ENCODE results near the gene CLSTN2.

Gene CLSTN2

DNA sequence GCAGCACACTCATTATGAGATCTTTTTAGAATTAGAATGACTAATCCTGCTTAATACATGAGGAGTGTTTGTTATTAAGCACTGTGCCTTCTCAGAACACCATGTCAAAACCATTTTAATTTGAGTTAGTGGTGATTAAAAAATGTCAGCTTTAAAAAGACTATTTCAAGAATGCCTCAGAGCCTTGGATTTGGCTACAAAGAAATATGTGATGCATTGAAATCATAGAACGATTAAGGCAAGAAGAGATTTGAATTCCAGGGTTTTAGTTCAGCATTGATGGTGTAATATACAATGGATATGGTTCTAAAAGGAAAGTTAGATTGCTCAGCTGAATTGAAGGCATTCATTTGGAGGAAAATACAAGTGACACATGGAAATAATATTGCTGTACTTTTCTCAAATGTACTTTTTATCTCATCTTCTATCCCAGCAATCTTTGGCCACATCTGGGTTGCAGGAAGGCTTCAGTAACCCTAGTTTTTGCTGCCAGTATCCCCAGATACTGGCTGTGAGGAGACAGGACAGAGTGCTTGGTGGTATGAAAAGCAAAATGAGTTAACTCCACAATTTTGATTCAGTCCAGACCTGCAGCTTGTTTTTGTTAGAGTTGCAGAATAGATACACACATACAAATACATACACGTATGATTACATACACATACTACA lies 303.8 kb downstream of the CLSTN2 start:
- DNase-seq (ENCODE audit: low spot score) = no peak

- no peak for DNase-seq (ENCODE audit: low spot score)
Measured at GRCh38 chr3:140242818-140243276, 307.9 kb downstream of the CLSTN2 start.

- DNase-seq (ENCODE audit: low spot score) = no peak
Measured at GRCh38 chr3:140243575-140243974, 308.6 kb downstream of the CLSTN2 start.

- DNase-seq (ENCODE audit: low spot score) = no peak
Measured at GRCh38 chr3:140244893-140245292, 309.9 kb downstream of the CLSTN2 start.

GRCh38 chr3:140246578-140246977 lies 311.6 kb downstream of the CLSTN2 start:
- DNase-seq (ENCODE audit: low spot score) = no peak

GRCh38 chr3:140247775-140248174 lies 312.8 kb downstream of the CLSTN2 start:
- DNase-seq (ENCODE audit: low spot score) = no peak

GRCh38 chr3:140249188-140249587 lies 314.2 kb downstream of the CLSTN2 start:
- no peak for DNase-seq (ENCODE audit: low spot score)

DNA sequence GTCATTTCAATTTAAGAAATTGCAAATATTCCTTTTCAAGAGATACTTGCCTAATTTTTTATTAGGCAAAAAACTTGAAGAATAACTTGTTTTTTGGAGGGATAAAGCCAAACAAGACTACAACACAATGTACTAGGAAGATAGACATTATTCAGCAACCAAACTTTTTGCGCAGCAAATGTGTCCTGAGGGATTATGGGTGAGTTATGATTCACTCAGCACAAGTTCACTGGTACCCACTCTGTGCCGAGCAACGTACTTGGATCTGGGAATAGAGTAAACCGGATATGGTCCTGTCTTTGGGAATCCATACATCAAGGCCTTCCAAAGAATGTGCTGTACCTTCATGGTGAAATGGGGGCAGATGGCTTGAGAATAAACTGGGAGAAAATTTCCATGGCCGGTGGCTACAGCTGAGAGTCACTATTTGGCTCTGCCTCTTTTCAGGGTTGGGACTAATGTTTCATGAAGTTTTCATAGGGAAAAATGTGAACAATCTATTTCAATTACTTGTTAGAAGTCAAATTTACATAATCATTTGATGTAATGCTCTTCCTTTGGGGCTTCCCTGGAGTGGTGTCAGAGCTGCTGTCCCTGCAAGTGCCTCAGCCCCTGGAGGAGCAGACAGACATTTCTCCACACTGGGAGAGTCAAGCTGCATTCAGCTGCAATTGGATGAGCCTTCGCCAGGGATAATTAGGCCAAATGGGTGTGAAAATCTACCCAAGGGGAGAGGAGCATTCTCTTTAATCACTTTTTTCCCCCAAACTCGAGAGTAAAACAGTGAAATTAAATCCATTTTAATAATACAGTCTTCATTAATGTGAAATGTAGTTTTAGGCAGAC lies 315.2 kb downstream of the CLSTN2 start:
- no peak for DNase-seq (ENCODE audit: low spot score)

DNA sequence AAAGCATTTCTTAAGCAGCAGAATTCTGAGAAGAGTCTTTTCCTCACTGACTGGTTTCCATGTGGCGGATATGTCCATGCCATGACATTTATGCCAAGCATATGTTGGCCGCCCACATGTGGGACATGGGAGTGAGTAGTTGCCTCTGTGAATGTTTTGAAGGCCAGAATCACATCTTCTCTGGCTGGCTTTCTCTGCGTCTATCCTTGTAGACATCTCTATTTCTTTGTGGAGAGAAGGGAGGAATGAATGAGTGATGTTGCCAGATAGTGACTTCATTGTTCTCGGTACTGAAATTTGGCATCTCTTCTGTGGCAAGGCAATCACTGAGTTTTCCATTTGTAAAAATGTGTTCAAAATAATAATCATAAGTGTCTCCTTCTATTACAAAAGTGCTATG lies 316.0 kb downstream of the CLSTN2 start:
- DNase-seq (ENCODE audit: low spot score) = no peak

DNA sequence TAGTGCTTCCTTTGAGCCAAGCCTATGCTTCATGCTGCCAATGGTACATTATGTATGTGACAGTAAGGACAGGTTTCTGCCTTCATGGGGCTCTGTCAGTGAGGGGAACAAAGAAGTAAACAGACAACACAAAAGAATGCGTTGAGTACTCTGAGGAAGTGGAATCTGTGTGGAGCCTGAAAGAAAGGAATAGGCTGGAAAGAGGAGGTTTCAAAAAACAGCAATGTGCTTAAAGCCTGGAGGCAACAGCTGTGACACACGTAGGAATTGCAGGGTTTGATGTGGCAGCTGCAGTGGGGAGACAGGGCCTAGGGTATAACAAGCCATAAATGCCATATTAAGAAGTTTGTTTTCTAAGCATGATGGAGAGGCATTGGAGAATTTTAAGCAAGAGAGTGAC lies 316.7 kb downstream of the CLSTN2 start:
- no peak for DNase-seq (ENCODE audit: low spot score)

DNA sequence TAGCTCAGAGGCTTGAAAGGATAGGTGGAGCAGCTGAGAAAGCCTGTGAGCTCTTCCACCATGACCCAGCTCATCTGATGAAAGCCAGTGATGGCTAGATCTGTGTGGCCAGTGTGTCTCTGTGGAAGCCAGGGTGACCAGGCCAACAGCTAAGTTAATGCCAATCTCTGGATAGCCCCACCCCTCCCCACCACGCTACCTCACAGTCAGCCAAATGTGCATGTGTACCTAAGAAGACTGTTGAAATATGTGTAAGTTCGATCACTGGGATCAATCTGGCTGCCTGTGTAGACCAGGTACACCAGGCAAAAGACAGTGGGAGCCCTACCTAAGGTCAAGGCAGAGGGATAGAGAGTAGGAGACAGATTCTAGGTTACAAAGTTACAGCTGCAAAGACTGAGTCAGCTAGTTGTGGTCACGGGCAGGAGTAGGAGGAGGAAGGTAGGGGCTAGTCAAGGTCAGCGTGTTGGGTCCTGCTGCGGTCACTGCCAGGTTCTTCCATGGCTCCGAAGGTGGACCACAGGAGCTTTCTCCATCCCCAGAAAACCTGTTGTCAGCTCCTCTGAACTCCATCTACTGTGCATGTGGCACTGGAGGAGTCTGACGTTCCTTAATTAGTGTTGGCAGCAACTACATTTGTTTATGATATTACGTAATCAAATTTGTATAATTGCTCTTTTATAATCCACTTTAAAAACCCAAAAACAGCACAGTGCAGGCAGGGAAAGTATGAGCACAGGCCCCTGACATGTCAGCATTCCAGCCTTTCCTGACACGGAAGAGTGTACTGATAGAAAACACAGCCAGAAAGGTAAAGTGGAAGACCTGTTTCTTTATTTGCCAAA lies 318.0 kb downstream of the CLSTN2 start:
- DNase-seq (ENCODE audit: low spot score) = no peak

- no peak for DNase-seq (ENCODE audit: low spot score)
Measured at GRCh38 chr3:140258222-140258724, 323.3 kb downstream of the CLSTN2 start.

DNA sequence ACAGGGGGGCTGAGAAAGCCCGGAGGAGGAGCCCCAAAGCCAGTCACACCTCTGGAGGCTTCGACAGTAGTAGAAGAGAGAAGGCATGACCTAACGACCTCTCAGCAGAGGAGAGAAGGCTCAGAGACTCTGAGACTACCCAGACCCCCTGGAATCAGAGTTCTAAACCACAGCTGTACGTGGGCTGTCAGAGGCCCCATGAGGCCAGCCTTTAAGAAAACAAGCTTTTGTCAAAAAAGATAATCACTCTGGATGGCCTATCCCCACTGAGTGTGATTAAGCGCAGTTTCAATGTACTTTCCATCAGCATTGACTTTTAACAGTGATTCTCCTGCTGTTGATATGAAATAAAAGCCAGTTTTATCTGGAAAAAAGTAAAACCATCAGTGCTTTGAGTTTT lies 330.3 kb downstream of the CLSTN2 start:
- DNase-seq (ENCODE audit: low spot score) = no peak

GRCh38 chr3:140268103-140268502 lies 333.1 kb downstream of the CLSTN2 start:
- no peak for DNase-seq (ENCODE audit: low spot score)

DNA sequence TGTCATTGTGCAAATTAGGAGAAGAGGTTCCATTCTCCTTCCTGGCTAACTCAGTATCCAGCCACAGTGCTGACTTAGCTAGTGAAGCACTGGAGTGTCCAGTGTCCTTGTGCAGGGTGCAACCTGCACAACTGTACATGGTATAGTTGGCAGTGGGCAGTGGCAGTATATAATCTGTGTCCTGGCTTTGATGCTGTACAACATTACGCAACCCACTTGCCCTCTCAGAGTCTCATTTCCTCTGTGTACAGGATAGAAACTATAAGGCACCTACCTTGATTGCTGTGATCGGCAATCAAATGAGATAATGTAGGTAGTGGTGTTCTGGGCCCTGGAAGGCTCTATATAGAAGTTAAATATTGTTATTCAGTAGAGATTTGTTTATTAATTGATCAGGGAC lies 333.6 kb downstream of the CLSTN2 start:
- DNase-seq (ENCODE audit: low spot score) = no peak

DNA sequence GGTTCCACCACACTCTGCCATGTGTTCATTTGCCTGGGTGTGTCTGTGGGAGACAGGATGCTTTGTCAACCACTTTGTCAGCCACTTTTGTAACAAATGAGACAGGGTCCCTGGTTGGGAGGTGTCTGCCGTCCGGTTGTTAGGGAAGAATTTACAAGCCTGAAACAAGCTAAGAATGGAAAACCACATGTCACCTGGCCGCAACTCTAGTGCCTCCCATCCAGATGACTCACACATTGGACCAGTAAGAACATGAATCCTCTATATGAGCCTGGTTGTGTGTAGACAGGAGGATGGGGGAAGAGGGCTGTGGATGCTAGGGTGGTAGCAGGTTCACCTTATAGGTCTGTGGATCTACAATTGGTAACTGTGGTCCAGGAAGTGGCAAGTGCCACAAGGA lies 335.3 kb downstream of the CLSTN2 start:
- DNase-seq (ENCODE audit: low spot score) = no peak

- no peak for DNase-seq (ENCODE audit: low spot score)
Measured at GRCh38 chr3:140273542-140274195, 338.7 kb downstream of the CLSTN2 start.

- DNase-seq (ENCODE audit: low spot score) = no peak
Measured at GRCh38 chr3:140274429-140274828, 339.4 kb downstream of the CLSTN2 start.

DNA sequence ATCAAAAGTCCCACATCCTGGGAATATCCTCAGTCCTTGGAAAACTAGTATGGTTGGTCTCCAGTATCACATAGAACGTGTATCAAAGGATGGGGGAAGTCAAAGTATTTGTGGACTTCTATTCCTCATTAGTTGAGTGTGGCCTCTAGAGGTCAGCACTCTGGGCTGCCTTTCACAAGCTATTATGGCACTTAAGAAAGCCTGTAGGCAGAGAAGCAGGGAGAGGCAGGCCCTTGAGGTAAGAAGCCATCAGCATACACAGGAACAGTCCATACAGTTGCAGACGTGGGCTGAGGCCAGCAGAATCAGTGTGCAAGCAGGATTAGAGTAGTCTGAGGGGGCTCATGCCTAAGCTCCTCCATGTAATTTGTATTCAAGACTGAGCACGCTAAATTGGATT lies 341.7 kb downstream of the CLSTN2 start:
- peak; percentile 45 for DNase-seq (ENCODE audit: low spot score)

DNA sequence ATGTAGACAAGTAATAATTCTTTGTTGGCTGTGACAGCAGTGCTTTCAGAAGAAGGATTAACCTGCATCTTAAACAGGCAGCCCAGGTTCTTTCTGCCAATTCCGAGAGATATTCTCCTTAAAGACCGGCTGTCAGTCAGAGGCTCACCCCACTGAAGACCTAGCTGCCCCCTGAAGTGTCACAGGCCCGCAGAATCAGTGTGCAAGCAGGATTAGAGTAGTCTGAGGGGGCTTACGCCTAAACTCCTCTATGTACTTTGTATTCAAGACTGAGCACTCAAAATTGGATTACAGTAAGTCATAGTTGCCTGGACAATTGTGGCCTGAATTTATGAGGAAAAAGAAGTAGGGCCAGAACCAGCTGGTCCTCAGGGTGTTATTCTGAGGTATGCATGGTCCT lies 342.9 kb downstream of the CLSTN2 start:
- DNase-seq (ENCODE audit: low spot score) = no peak

GRCh38 chr3:140284372-140284771 lies 349.4 kb downstream of the CLSTN2 start:
- no peak for DNase-seq (ENCODE audit: low spot score)

DNA sequence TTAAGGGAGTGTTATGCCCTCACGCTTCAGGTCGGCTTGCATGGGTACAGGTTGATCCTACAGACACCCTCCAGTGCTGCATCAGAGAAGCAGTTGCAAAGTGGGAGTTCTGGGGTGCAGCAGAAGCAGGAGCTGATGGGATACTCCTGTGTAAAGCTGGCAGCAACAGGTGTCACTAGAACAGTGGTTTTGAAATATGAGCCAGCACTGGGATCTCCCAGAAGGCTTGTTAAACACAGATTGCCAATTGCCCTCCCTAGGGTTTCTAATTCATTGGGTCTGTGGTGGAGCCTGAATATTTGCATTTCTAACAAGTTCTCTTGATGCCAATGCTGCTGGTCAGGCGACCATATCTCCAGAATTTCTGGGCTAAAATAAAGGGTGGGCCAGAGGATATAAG lies 350.4 kb downstream of the CLSTN2 start:
- no peak for DNase-seq (ENCODE audit: low spot score)
